PC-9 (cell line): ENCODE data around the gene MRPL48.

Source experiments
- CTCF ChIP-seq: fragments of 200-600 bp; sonication (generic); conservative IDR thresholded peaks from 2 replicates; pipeline ENCODE4 v1.6.1; 2017; ENCODE audit warnings: mixed run types, antibody characterized with exemption, mild to moderate bottlenecking, moderate library complexity
- EZH2 ChIP-seq: fragments of 200-600 bp; sonication (generic); IDR thresholded peaks from 2 replicates; pipeline ENCODE4 v1.8.0; 2017; ENCODE audit warnings: antibody characterized with exemption, low read depth

- TF ChIP-seq CTCF (no peak), EZH2 (no peak)
Observed at GRCh38 chr11:73838443-73839122, 50.9 kb downstream of the MRPL48 start.
